Stimulated activated CD4-positive, alpha-beta T cell treated with anti-CD3 and anti-CD28 coated beads, Interleukin-15, amount 100 ng/mL, for 48 hours (primary cell): Measurements from ENCODE around the gene PSME3.
A peak's percentile ranks its signal among the peaks of the same experiment; 100 is the strongest.

ENCODE experiments used
- DNase-seq, 2 donors: peaks; one replicate each; pipeline ENCODE4 v3.0.0-alpha.2; 2020; ENCODE audit warnings: low read depth in 2 of 2

PSME3 gene

GRCh38 chr17:42832934-42833766, at the start of gene PSME3:
Gene PSME3 (plus strand): TSS chr17:42833397. CDS start chr17:42833632, 235 bp downstream.
- DNase-seq = peak; percentile 83 to 84

GRCh38 chr17:42783791-42784138, 49.4 kb upstream of the PSME3 start:
- no peak for DNase-seq

- DNase-seq = no peak
Measured at GRCh38 chr17:42784409-42784808, 48.8 kb upstream of the PSME3 start.

- DNase-seq = no peak
Measured at GRCh38 chr17:42784811-42785592, 48.2 kb upstream of the PSME3 start.

GRCh38 chr17:42787266-42787665, 45.9 kb upstream of the PSME3 start:
- no peak for DNase-seq

- no peak for DNase-seq
Measured at GRCh38 chr17:42791948-42792347, 41.2 kb upstream of the PSME3 start.

GRCh38 chr17:42792545-42792944, 40.7 kb upstream of the PSME3 start:
- no peak for DNase-seq

- no peak for DNase-seq
Measured at GRCh38 chr17:42795061-42795460, 38.1 kb upstream of the PSME3 start.

GRCh38 chr17:42795465-42795864, 37.7 kb upstream of the PSME3 start:
- DNase-seq = no peak

- no peak for DNase-seq
Measured at GRCh38 chr17:42796066-42796758, 37.0 kb upstream of the PSME3 start.

GRCh38 chr17:42797067-42798007, 35.9 kb upstream of the PSME3 start:
- no peak for DNase-seq

- no peak for DNase-seq
Measured at GRCh38 chr17:42798011-42798382, 35.2 kb upstream of the PSME3 start.

GRCh38 chr17:42798383-42799380, 34.5 kb upstream of the PSME3 start, which contains the start of the genes CNTD1 and COA3:
Gene CNTD1 (plus strand): TSS chr17:42798861. CDS start chr17:42799068, 207 bp downstream.
Gene COA3 (minus strand): TSS chr17:42798704. CDS start chr17:42798681, 23 bp downstream.
- DNase-seq = peak; percentile 77 to 81

- no peak for DNase-seq
Measured at GRCh38 chr17:42803074-42803883, 29.9 kb upstream of the PSME3 start.

- no peak for DNase-seq
Measured at GRCh38 chr17:42804918-42805367, 28.3 kb upstream of the PSME3 start.

GRCh38 chr17:42806249-42806648, 26.9 kb upstream of the PSME3 start:
- no peak for DNase-seq

GRCh38 chr17:42809250-42809649, 23.9 kb upstream of the PSME3 start:
- no peak for DNase-seq

- DNase-seq = no peak
Measured at GRCh38 chr17:42814633-42815399, 18.4 kb upstream of the PSME3 start.
